HG02870 (cell line): ENCODE measurements around the gene TFDP3.

Experiments used
- ATAC-seq: cut with Tn5 transposase; IDR thresholded peaks from one replicate; pipeline ENCODE4 v1.9.1; 2021; ENCODE audit warnings: mild to moderate bottlenecking, moderate library complexity; ENCODE audit not compliant: unreplicated experiment

The TFDP3 gene

DNA sequence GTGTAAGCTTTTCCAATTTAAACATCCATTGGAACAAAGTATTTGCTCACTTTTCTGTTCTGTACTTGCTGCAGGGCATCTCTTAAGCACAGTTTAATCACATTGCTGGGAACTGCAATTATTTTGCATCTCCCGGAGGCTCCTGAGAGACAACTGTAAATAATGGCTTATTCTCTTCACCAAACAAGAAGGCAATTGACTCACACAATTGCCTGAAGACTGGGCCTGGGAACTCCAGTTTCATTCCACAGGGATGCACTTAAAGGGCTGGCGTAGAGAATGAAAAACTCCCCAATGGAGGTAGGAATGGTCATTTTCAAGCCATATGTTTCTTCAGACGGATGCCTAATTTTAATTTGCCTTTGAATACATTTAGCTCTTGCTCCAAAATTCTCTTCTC, 29.5 kb downstream of the TFDP3 start:
- ATAC-seq, result no peak

DNA sequence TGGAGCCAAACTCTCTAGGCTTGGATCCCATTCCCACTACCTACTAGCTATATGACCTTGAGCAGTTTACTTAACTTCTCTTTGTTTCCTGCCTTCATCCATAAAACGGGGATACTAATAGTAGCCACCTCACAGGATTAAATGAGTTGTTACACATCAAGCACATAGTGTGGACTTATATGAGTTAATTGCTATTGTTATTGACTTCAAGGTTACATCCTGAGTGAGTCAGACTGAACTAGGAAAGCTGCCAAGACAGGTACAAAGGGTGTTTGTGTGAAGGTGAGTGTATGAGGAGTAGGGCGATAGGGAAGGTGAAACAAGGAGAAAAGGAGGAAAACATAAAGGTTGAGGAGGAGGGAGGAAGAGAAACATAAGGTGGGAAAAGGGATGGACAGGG, 32.2 kb downstream of the TFDP3 start:
- ATAC-seq, result no peak

DNA sequence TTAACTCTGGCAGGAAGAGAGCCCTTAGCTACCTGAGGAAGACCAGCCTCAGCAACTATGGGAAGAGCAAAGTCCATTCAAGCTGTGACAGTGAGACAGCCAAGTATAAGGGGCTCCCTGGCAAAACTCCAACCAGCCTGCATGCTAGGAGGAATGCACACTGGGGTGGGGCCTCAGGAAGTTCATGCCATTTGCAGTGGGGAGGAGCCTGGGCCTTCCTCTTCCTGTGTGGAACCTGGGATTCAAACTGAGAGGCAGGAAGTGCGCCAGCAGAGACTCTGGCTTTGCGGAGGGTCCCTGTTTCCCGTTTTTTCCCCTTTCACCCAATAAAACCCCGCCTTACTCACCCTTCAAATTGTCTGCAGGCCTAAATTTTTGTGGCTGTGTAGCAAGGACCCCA, 33.0 kb downstream of the TFDP3 start:
- no peak for ATAC-seq

DNA sequence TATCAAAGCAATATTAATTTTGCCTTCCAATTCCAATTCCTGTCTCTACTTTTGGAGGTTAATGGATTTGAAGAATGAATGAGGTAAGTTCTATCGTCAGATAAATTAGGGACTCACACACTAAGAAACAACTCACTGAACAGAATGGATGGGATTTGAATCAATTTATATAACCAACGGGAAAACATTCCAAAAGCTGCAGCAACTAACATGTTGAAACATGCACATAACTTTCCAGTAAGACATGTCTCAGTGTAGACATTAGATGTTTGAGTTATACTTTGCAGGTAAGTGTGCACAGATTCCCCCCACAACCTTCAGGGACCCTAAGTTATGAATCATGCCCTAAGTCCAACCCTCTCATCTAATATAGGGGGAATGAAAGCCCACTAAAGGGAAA, 34.3 kb downstream of the TFDP3 start:
- ATAC-seq, result no peak

DNA sequence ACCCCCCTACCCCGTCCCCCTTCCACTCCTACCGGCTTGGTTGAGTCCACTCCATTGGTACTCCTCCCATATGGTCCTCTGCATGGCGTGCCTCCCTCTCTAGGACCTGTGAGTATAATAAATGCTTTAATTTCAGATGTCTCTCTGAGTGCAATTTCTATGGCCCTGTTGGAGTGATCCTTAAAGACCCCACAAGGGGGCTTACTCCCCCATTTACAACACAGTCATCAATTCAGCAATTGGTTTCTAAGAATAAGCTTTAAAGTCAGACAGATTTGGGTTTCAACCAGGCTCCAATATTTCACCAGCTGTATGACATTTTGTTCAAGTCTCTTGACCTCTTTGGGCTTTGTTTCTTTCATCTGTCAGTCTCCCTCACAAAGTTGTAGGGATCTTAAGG, 38.7 kb downstream of the TFDP3 start:
- no peak for ATAC-seq

DNA sequence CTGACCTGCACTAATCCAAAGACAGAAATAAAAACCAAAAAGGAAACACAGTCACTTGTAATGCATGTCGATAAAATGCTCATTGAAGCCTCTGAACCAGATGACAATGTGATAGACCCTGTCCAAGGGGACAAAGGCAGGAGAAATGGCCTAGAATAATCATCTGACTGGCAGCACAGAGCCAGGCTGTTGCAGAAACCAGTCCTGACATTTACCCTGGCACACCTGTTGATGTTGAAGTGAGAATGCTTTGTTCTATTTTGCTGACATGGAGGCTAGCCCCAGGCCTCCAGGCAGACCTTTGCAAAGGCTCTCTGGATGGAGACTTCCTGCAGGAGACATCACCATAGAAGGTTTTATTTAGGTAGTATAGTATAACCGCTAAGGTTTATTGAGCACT, 41.0 kb downstream of the TFDP3 start:
- ATAC-seq, result no peak

DNA sequence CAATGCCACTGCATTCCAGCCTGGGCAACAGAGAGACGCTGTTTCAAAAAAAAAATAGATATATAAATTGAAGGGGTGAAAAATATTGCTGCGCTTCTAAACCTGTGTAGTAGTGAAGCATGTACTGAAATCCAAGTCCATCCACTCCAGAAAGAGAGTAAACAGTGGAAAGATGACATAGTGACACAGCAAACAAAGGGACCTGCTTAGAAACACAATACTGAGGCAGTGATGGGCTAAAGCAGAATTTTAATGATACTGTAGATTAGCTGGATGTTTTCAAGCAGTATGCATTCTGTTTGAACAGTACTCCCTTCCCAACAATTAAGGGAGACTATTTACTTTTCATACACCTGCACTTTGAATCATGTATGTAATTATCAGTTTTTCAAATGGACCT, 42.5 kb downstream of the TFDP3 start:
- no peak for ATAC-seq

DNA sequence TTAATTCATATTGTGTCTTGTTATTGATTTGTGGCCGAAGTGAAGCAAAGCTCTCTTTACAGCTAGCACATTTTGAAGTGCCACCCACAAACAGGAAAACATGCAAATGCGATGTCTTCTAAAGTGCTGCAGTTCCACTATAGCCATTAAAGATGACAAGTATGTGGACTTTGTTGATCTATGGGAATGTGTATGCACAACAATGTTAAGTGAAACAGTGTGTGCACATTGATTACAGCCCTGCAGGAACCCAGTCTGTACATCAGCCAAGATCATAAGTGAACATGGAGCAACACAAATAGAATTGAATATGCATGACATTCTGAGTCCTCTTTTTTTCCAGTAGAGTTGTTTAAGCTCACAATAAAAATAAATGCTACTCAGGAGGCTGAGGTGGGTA, 43.0 kb downstream of the TFDP3 start:
- no peak for ATAC-seq

DNA sequence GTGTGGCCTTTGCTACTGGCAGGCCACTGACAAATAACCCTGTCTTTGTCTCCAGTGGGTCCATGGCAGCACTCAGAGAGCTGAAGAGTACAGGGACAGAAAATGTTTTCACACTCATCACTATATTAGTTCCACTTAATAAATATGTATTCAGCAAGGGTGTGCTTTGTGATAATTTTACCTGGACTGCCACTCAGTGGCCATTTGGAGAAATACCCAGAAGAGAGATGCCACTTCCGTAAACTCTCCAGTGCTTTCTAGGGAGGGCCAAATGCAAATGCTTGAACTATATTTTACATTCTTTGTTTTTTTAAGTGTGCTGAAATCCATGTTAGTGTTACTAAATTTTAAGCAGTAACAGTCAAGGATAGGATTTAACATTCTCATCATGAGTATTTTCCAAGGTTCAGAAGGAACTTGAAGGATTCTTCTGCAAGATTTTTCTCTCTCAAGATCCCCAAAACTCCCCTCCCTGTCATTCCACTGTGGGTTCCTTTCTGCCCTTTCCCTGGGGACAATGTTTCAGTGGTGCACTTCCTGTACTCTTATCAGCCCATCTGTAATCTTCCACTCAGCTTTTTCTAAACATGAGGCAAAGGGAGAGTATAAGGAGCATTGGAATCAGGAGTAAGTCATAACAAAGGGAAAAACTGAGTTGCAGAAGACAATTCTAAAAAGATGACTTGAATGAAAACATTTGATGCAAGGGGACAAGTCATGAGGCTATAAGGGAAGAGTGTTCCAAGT, 46.0 kb downstream of the TFDP3 start:
- ATAC-seq, result peak; percentile 61
